HG03520 (cell line): ENCODE results near the gene MOK.
"Not testable (repeated sequence)": the region's sequence is repeated elsewhere in the genome, so short reads cannot be mapped to it uniquely, and the experiment has no call there.

ENCODE experiments used
- ATAC-seq: cut with Tn5 transposase; IDR thresholded peaks from one replicate; pipeline ENCODE4 v1.9.1; 2021; ENCODE audit warnings: mild to moderate bottlenecking, moderate library complexity; ENCODE audit not compliant: unreplicated experiment

MOK gene

DNA sequence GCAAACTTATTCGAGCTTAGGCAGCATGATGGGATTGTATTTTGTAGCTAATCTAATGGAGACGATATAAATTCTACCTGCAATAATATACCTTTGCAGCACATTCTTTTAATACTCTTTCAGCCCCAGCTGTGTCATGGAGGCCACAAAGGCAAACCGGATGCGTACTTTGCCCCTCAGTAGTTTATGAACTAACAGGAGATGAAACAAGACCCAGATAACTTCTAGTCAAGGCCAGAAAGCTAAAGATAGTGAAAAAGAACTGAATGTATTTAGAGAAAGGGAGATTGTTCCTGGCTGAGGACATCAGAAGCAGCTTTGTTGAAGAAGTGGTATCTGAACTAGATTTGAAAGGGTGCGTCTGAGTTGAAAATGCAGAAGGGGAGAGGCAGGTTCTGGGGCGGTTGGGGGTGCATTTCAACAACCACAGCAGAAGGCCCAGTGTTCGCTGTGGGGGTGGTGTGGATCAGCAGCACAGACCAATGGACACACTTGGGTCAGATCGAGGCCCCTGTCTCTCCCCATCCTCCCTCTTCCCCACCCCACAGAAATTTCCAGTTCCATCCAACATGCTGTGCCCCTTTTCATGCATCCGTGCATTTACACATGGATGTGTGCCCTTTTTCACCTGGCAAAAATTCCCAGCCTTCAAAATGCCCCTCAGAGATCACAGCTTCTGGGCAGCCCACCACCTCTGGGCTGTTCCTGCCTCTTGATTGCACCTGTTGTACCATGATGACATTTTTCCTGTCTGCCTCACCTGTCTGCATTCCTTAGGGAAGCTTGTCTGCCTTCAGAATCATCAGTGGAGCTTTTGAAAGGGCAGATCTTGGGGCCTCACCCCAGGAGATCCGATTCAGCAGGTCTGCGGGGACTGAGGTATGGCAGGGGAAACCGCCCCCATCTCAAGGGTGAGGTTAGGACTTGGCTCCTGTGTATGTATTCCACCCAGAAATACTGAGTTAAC is 16.8 kb upstream of the MOK start:
- no peak for ATAC-seq

- no peak for ATAC-seq
These were observed 15.9 kb upstream of the MOK start for GRCh38 chr14:102320671-102321455.

GRCh38 chr14:102320033-102320660 is 15.2 kb upstream of the MOK start:
- ATAC-seq: peak; percentile 16

GRCh38 chr14:102319351-102320032 is 14.5 kb upstream of the MOK start, which contains the start of gene ZNF839:
ZNF839 (plus strand) TSS chr14:102319746; CDS start chr14:102319766, 20 bp downstream.
- ATAC-seq: peak; percentile 57

GRCh38 chr14:102318781-102319276 is 13.9 kb upstream of the MOK start:
- no peak for ATAC-seq

DNA sequence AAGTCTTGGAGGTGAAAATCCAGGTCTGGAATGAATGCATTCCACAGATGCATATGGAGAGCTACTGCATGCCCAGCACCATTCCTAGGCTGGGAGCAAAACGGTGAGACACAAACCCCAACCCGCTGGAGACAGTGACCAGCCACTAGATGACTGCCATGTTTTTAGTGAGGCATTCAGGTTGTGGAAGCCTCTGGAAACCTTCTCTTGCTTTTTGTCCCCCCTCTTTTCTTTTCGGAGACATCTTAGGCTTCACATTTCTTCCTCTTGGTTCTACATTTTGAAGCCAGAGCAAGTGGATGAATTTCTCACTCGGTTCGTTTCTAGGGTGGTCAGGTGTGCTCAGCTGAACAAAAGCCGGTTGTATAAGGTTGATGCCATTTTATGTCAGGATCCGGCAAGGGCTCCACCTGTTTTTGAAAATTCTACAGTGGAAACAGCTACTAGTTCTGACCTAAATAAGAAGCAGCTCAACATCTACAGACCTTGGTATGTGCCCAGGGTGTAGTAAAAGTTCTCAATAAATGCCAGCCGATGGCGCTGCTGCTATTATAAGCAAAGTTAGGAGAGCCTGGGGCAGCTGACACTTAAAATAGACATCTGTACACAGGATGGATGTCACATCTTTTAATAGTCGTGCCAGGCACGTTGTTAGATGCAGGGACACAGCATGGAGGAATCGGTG is 12.7 kb upstream of the MOK start:
- no peak for ATAC-seq

DNA sequence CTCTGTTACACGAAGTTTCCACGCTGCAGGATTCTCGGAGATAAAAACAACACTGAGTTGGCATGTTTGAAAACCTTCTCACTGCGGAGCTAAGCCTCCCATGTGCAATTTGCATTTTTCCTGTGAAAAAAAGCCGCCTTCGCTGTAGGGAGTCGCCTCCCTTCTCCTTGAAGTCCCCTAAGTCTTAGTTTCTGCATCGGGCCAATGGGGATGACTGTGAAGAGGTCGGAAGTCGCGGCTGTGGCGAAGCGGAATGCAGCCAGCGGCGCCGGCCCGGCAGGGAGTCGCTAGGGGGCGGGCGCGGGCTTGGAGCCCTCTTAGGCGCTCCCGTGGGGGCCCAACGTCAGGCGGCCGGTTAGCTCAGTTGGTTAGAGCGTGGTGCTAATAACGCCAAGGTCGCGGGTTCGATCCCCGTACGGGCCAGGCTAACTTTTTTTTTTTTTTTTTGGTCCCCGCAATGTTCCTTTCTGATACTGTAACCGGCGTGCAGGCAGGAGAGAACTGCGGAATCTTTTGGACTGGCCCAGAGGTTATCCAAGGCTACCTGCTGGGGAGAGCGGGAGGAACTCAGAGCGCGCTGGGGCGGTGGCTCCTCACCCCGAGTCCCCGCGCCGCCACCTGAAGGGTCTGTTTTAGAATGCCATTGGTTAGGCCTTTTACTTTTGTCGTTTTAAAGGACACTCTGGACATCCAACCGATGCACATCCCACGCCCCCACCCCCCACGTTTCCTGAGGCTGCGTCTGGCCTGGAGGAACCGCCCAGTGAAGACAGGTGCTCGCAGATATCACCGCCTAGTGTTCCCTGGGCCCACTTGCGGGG is 12.0 kb upstream of the MOK start:
- peak; percentile 50 for ATAC-seq

DNA sequence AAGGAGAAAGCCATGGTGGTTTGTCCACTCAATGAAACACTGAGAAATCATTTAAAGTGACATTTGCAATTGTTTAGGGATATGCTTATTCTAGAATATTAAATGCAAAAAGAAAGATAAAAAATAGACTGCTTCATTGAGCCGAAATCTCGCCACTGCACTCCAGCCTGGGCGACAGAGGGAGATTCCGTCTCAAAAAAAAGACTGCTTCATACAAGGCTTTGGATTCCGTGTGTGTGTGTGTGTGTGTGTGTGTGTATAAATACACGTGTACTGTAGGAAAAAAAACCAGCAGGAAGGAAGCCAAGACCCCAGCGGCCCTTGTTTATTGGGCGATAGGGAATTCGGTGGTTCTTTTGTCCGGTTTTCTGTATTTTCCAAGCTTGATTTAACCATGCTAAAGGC is 11.4 kb upstream of the MOK start:
- no peak for ATAC-seq

GRCh38 chr14:102315121-102315520 is 10.2 kb upstream of the MOK start:
- no peak for ATAC-seq

DNA sequence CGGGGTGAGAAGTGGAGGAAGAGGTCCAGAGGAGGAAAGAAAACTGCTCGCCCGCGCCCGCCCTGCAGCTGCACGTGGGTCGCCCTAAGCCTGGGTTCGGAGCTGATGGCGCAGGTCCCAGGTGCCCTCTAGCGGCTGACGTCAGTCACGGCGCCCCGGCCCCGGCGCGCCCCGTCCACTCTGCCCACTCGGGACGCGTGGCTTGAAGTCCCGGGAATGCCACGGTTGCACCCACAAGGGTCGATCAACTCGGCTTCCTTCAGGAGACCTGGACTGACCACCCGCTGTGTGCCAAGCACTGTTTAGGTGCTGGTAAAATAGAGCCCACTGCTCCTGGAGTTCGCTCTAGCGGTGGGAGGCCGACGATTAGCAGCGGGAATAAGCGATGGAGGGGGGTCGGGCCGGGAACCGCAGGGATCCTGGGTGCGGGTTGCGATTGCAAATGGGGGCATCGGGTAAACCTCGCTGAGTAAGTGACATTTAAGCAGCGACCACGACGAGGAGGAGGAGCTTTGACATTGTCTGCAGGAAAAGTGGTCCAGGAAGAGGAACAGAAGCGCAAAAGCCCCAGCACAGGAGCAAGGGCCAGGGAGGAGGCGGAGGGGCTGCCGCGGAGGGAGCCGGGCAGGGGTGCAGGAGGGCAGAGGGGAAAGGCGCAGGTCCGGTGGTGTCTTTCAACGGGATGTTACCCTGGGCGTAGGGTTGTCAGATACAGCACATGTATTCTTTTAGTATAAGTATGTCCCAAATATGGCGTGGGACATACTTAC is 9.5 kb upstream of the MOK start:
- ATAC-seq: peak; percentile 42

GRCh38 chr14:102303664-102304063 is 1.3 kb downstream of the MOK start:
- ATAC-seq: no peak

GRCh38 chr14:102298303-102299070 is 6.5 kb downstream of the MOK start:
- not testable (repeated sequence) for ATAC-seq

- ATAC-seq: no peak
These were observed 7.4 kb downstream of the MOK start for GRCh38 chr14:102297436-102298170.

- ATAC-seq: no peak
These were observed 9.7 kb downstream of the MOK start for GRCh38 chr14:102295270-102295669.

DNA sequence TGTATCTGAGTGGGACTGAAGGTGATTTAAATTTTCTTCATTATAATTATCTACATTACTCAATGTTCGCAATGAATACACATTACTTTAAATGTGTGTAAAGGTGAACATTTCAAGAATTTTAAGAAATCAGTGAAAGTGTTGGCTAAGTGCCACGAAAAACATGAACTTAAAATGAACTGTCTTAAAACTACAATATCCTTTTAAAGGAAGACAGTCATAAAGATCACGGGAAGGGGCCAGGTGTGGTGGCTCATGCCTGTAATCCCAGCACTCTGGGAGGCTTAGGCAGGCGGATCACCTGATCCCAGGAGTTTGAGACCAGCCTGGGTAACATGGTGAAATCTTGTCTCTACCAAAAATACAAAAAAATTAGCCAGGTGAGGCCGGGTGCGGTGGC is 11.2 kb downstream of the MOK start:
- ATAC-seq: no peak

- no peak for ATAC-seq
These were observed 12.5 kb downstream of the MOK start for GRCh38 chr14:102292441-102292840.

DNA sequence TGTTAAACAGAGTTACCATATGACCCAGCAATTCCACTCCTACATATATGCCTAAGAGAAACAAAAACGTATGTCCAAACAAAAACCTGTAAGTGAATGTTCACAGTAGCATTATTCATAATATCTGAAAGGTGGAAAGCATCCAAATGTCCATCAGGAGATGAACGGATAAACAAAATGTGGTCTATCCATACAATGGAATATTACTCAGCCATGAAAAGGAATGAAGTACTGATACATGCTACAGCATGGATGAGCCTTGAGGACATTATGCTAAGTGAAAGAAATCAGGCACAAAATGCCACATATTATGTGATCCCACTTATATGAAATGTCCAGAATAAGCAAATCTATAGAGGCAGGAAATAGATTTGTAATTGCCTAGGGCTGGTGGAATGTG is 16.8 kb downstream of the MOK start:
- no peak for ATAC-seq
